ENCODE data around the gene GAS2L3.
A peak's percentile ranks its signal among the peaks of the same experiment; 100 is the strongest.
"Not testable (repeated sequence)": the region's sequence is repeated elsewhere in the genome, so short reads cannot be mapped to it uniquely, and the experiment has no call there.

GAS2L3 gene

GRCh38 chr12:100573292-100574186, at the start of gene GAS2L3:
GAS2L3 (plus strand) TSS chr12:100573684; CDS start chr12:100594905, 21,221 bp downstream.
- DNase-seq (ENCODE audit: low read depth in 2 of 2): peak in 1 of 2 donors; percentile 12

GRCh38 chr12:100528034-100528433, 45.5 kb upstream of the GAS2L3 start:
- DNase-seq (ENCODE audit: low read depth in 2 of 2): no peak

GRCh38 chr12:100528471-100529127, 44.9 kb upstream of the GAS2L3 start:
- no peak for DNase-seq (ENCODE audit: low read depth in 2 of 2)

GRCh38 chr12:100529756-100530350, 43.6 kb upstream of the GAS2L3 start:
- DNase-seq (ENCODE audit: low read depth in 2 of 2): no peak

GRCh38 chr12:100533376-100533775, 40.1 kb upstream of the GAS2L3 start:
- no peak for DNase-seq (ENCODE audit: low read depth in 2 of 2)

- DNase-seq (ENCODE audit: low read depth in 2 of 2): no peak
These were observed 38.8 kb upstream of the GAS2L3 start for GRCh38 chr12:100534625-100535227.

- no peak for DNase-seq (ENCODE audit: low read depth in 2 of 2)
These were observed 34.3 kb upstream of the GAS2L3 start for GRCh38 chr12:100539202-100539601.

- no peak for DNase-seq (ENCODE audit: low read depth in 2 of 2)
These were observed 29.3 kb upstream of the GAS2L3 start for GRCh38 chr12:100544165-100544564.

- no peak for DNase-seq (ENCODE audit: low read depth in 2 of 2)
These were observed 28.4 kb upstream of the GAS2L3 start for GRCh38 chr12:100545092-100545491.

GRCh38 chr12:100553936-100554335, 19.5 kb upstream of the GAS2L3 start:
- DNase-seq (ENCODE audit: low read depth in 2 of 2): no peak

- no peak for DNase-seq (ENCODE audit: low read depth in 2 of 2)
These were observed 18.8 kb upstream of the GAS2L3 start for GRCh38 chr12:100554608-100555077.

- no peak for DNase-seq (ENCODE audit: low read depth in 2 of 2)
These were observed 17.8 kb upstream of the GAS2L3 start for GRCh38 chr12:100555722-100556121.

GRCh38 chr12:100557357-100557756, 16.1 kb upstream of the GAS2L3 start:
- no peak for DNase-seq (ENCODE audit: low read depth in 2 of 2)

GRCh38 chr12:100559261-100559660, 14.2 kb upstream of the GAS2L3 start:
- not testable (repeated sequence) for DNase-seq (ENCODE audit: low read depth in 2 of 2)

- DNase-seq (ENCODE audit: low read depth in 2 of 2): no peak
These were observed 9.4 kb upstream of the GAS2L3 start for GRCh38 chr12:100564090-100564489.

GRCh38 chr12:100564905-100565467, 8.5 kb upstream of the GAS2L3 start:
- no peak for DNase-seq (ENCODE audit: low read depth in 2 of 2)

GRCh38 chr12:100565987-100566545, 7.4 kb upstream of the GAS2L3 start:
- DNase-seq (ENCODE audit: low read depth in 2 of 2): no peak

GRCh38 chr12:100566887-100567637, 6.4 kb upstream of the GAS2L3 start:
- DNase-seq (ENCODE audit: low read depth in 2 of 2): no peak

- DNase-seq (ENCODE audit: low read depth in 2 of 2): no peak
These were observed 5.5 kb upstream of the GAS2L3 start for GRCh38 chr12:100567945-100568344.

- no peak for DNase-seq (ENCODE audit: low read depth in 2 of 2)
These were observed 1.3 kb upstream of the GAS2L3 start for GRCh38 chr12:100572184-100572583.

All from stimulated activated CD4-positive, alpha-beta T cell treated with anti-CD3 and anti-CD28 coated beads, Interleukin-1b, Interleukin-23, amount 100 ng/mL, for 1 hour (primary cell).